Stimulated activated effector memory CD8-positive, alpha-beta T cell treated with anti-CD3 and anti-CD28 coated beads, Interleukin-12 subunit alpha, Interleukin-12 subunit beta, amount 100 ng/mL, for 72 hours (primary cell): Measurements from ENCODE around the gene BIRC7.

Experiments used
- ATAC-seq: fragments of 150-1000 bp; cut with Tn5 transposase; 2 replicates; pipeline ENCODE4 v1.10.0; 2021
- DNase-seq, 2 donors: peaks; one replicate each; pipeline ENCODE4 v3.0.0; 2021 to 2022; ENCODE audit warnings: low spot score in 2 of 2
- H3K27ac Mint-ChIP-seq: one replicate; pipeline ENCODE4 v1.8.0; 2022; ENCODE audit warnings: mild to moderate bottlenecking, mixed read lengths
- H3K36me3 Mint-ChIP-seq: one replicate; pipeline ENCODE4 v1.8.0; 2022; ENCODE audit warnings: mild to moderate bottlenecking, mixed read lengths
- H3K4me1 Mint-ChIP-seq: one replicate; pipeline ENCODE4 v1.8.0; 2022; ENCODE audit warnings: mixed read lengths
- H3K4me3 Mint-ChIP-seq: one replicate; pipeline ENCODE4 v1.8.0; 2022; ENCODE audit warnings: mild to moderate bottlenecking, mixed read lengths
- H3K9me3 Mint-ChIP-seq: one replicate; pipeline ENCODE4 v1.8.0; 2022; ENCODE audit warnings: mixed read lengths

Gene BIRC7

GRCh38 chr20:63283397-63284082 lies 47.8 kb downstream of the BIRC7 start:
- peaks cover 42% of the 10 kb centered on the region for H3K36me3 Mint-ChIP-seq
- DNase-seq = no peak
- peaks cover 6% of the 10 kb centered on the region for H3K4me1 Mint-ChIP-seq
- ATAC-seq = no peak
- no peaks in the 10 kb centered on the region for H3K9me3 Mint-ChIP-seq
- H3K4me3 Mint-ChIP-seq = peak overlapping the region; percentile 54
- peak overlapping the region; percentile 75 for H3K27ac Mint-ChIP-seq

GRCh38 chr20:63284083-63284440 lies 48.4 kb downstream of the BIRC7 start:
- H3K36me3 Mint-ChIP-seq = peaks cover 37% of the 10 kb centered on the region
- peak overlapping the region; percentile 75 for H3K27ac Mint-ChIP-seq
- H3K4me1 Mint-ChIP-seq = peaks cover 6% of the 10 kb centered on the region
- ATAC-seq = peak; percentile 53
- no peak for DNase-seq
- peak overlapping the region; percentile 54 for H3K4me3 Mint-ChIP-seq
- H3K9me3 Mint-ChIP-seq = no peaks in the 10 kb centered on the region

GRCh38 chr20:63284544-63284949 lies 48.8 kb downstream of the BIRC7 start:
- ATAC-seq = no peak
- Mint-ChIP-seq H3K36me3 (peaks cover 33% of the 10 kb centered on the region), H3K4me3 (peak overlapping the region; percentile 54), H3K4me1 (peaks cover 6% of the 10 kb centered on the region), H3K9me3 (no peaks in the 10 kb centered on the region), H3K27ac (peak overlapping the region; percentile 75)
- no peak for DNase-seq

GRCh38 chr20:63284981-63285524 lies 49.3 kb downstream of the BIRC7 start:
- no peak for ATAC-seq
- Mint-ChIP-seq H3K4me3 (peak overlapping the region; percentile 54), H3K36me3 (peaks cover 33% of the 10 kb centered on the region), H3K27ac (no peak overlapping the region), H3K9me3 (no peaks in the 10 kb centered on the region), H3K4me1 (peaks cover 6% of the 10 kb centered on the region)
- DNase-seq = no peak

GRCh38 chr20:63285636-63286615 lies 50.2 kb downstream of the BIRC7 start:
- H3K27ac Mint-ChIP-seq = peak overlapping the region; percentile 26
- peaks cover 6% of the 10 kb centered on the region for H3K4me1 Mint-ChIP-seq
- DNase-seq (no peak), ATAC-seq (no peak)
- H3K4me3 Mint-ChIP-seq = peak overlapping the region; percentile 54
- H3K36me3 Mint-ChIP-seq = peaks cover 25% of the 10 kb centered on the region
- no peaks in the 10 kb centered on the region for H3K9me3 Mint-ChIP-seq

- ATAC-seq = no peak
- DNase-seq = no peak
- Mint-ChIP-seq H3K4me3 (no peak overlapping the region), H3K9me3 (no peaks in the 10 kb centered on the region), H3K27ac (no peak overlapping the region), H3K4me1 (peaks cover 6% of the 10 kb centered on the region), H3K36me3 (peaks cover 23% of the 10 kb centered on the region)
Observed at GRCh38 chr20:63286781-63287696, 51.3 kb downstream of the BIRC7 start.

GRCh38 chr20:63287697-63288580 lies 52.2 kb downstream of the BIRC7 start:
- ATAC-seq = no peak
- Mint-ChIP-seq H3K4me1 (peaks cover 6% of the 10 kb centered on the region), H3K4me3 (no peak overlapping the region), H3K9me3 (no peaks in the 10 kb centered on the region), H3K36me3 (peaks cover 14% of the 10 kb centered on the region), H3K27ac (no peak overlapping the region)
- no peak for DNase-seq

- ATAC-seq (no peak), DNase-seq (no peak)
- H3K36me3 Mint-ChIP-seq = peaks cover 9% of the 10 kb centered on the region
- no peaks in the 10 kb centered on the region for H3K9me3 Mint-ChIP-seq
- no peak overlapping the region for H3K4me3 Mint-ChIP-seq
- H3K4me1 Mint-ChIP-seq = peaks cover 4% of the 10 kb centered on the region
- H3K27ac Mint-ChIP-seq = no peak overlapping the region
Observed at GRCh38 chr20:63288581-63289251, 53.0 kb downstream of the BIRC7 start.

- ATAC-seq (no peak), DNase-seq (no peak)
- Mint-ChIP-seq H3K4me1 (peaks cover under 1% of the 10 kb centered on the region), H3K36me3 (peaks cover 6% of the 10 kb centered on the region), H3K9me3 (no peaks in the 10 kb centered on the region), H3K27ac (no peak overlapping the region), H3K4me3 (no peak overlapping the region)
Observed at GRCh38 chr20:63289311-63290135, 53.8 kb downstream of the BIRC7 start.
